ENCODE measurements around the gene CENPO.

- TF ChIP-seq, protein P1, sequence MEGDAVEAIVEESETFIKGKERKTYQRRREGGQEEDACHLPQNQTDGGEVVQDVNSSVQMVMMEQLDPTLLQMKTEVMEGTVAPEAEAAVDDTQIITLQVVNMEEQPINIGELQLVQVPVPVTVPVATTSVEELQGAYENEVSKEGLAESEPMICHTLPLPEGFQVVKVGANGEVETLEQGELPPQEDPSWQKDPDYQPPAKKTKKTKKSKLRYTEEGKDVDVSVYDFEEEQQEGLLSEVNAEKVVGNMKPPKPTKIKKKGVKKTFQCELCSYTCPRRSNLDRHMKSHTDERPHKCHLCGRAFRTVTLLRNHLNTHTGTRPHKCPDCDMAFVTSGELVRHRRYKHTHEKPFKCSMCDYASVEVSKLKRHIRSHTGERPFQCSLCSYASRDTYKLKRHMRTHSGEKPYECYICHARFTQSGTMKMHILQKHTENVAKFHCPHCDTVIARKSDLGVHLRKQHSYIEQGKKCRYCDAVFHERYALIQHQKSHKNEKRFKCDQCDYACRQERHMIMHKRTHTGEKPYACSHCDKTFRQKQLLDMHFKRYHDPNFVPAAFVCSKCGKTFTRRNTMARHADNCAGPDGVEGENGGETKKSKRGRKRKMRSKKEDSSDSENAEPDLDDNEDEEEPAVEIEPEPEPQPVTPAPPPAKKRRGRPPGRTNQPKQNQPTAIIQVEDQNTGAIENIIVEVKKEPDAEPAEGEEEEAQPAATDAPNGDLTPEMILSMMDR (IDR thresholded peaks at IDR 0.05) = peak in 3 of 4 donors; percentile 32 to 42 (median 35)
- no peak for TF ChIP-seq POLR2A (IDR thresholded peaks at IDR 0.05)
These were observed 32.0 kb downstream of the CENPO start for GRCh38 chr2:24824966-24825882.
